ENCODE measurements around the gene COX4I1. TPM values are rescaled to one million over a fixed set of nuclear protein-coding genes. Genes with fewer than 3 reads are reported as not detected.

COX4I1 gene
- total RNA-seq, 1 experiment from 2014 or later: 506 TPM

DNA sequence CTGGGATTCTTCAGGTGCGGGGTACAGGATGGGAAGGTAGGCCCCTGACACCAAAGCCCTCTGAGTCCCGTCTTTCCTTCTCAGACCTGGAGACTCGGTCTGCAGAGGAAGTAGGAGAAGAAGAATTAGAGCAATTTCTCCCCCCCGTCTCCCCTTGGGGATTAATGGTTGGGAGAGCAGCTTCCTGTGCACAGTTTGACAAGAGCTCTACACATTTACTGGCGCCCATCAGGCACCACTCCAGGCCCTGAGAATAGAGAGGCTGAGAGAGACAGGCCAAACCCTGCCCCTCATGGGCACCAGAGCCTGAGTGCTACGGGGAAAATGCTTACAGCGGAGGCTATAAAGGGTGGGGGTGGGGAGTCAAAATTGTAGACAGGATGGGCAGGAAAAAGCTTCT is 45.1 kb upstream of the COX4I1 start:
- Histone ChIP-seq H3K4ac (ENCODE audit: low read depth, low read length) (no peak overlapping the region), H2AFZ (ENCODE audit: low read length) (no peak overlapping the region), H2AK5ac (ENCODE audit: insufficient read length, low read length) (no peak overlapping the region), H3K79me2 (ENCODE audit: insufficient read depth, low read length) (no peaks in the 10 kb centered on the region), H2BK12ac (ENCODE audit: insufficient read length, low read depth, low read length) (no peak overlapping the region), H2BK15ac (ENCODE audit: low read depth, low read length) (no peak overlapping the region), H2BK120ac (ENCODE audit: low read depth, low read length, poor library complexity, severe bottlenecking) (no peak overlapping the region), H3K79me1 (ENCODE audit: insufficient read depth, low read depth, low read length, poor library complexity, severe bottlenecking) (no peaks in the 10 kb centered on the region), H3K18ac (ENCODE audit: insufficient read length, low read depth, low read length) (no peak overlapping the region), H3K4me1 (ENCODE audit: insufficient read depth, low read length) (no peaks in the 10 kb centered on the region; the same call in 1 of the 2 replicates), H4K8ac (replicated peaks; ENCODE audit: insufficient read length, low read depth, low read length) (no peak overlapping the region), H2BK5ac (ENCODE audit: insufficient read length, low read length) (no peak overlapping the region), H3K27ac (ENCODE audit: insufficient read length, low read depth, low read length) (no peak overlapping the region), H3K14ac (ENCODE audit: insufficient read depth, low read length) (0 out of 2 replicates have a peak overlapping the region, but pooled peaks have one; percentile 15), H3K56ac (ENCODE audit: insufficient read length, low read depth, low read length) (no peak overlapping the region), H2BK20ac (ENCODE audit: low read depth, low read length, poor library complexity, severe bottlenecking) (no peak overlapping the region), H3T11ph (ENCODE audit: low read length) (no peak overlapping the region), H4K20me1 (ENCODE audit: control insufficient read depth, insufficient read depth, insufficient read length) (no peaks in the 10 kb centered on the region), H3K4me2 (ENCODE audit: insufficient read depth, insufficient read length, low read length) (no peak overlapping the region), H3K23ac (ENCODE audit: insufficient read length, low read depth, low read length) (no peak overlapping the region), H3K27me3 (ENCODE audit: insufficient read depth, low read length) (no peaks in the 10 kb centered on the region; the same call in 1 of the 2 replicates), H4K5ac (ENCODE audit: insufficient read length, low read depth, low read length) (no peak overlapping the region), H3K23me2 (ENCODE audit: insufficient read length, low read depth, low read length, poor library complexity, severe bottlenecking) (peaks cover 8% of the 10 kb centered on the region), H3K9ac (ENCODE audit: extremely low read depth, insufficient read length, low read length) (no peak overlapping the region), H3K9me3 (ENCODE audit: control insufficient read depth, low read depth, low read length) (no peaks in the 10 kb centered on the region), H4K91ac (ENCODE audit: insufficient read length, low read depth, low read length) (no peak overlapping the region)
- H3K27me3 Mint-ChIP-seq (ENCODE audit: low read depth): peaks cover 37% of the 10 kb centered on the region
- no CpG with 5 or more reads among the region's 7 CpGs for WGBS (ENCODE audit: extremely low coverage, insufficient read length, low lambda C conversion rate)
- no peak overlapping the region for H3K27ac Mint-ChIP-seq
- no peaks in the 10 kb centered on the region for H3K9me3 Mint-ChIP-seq
- no peak overlapping the region for H3K4me3 Mint-ChIP-seq
- TF ChIP-seq, protein P1, sequence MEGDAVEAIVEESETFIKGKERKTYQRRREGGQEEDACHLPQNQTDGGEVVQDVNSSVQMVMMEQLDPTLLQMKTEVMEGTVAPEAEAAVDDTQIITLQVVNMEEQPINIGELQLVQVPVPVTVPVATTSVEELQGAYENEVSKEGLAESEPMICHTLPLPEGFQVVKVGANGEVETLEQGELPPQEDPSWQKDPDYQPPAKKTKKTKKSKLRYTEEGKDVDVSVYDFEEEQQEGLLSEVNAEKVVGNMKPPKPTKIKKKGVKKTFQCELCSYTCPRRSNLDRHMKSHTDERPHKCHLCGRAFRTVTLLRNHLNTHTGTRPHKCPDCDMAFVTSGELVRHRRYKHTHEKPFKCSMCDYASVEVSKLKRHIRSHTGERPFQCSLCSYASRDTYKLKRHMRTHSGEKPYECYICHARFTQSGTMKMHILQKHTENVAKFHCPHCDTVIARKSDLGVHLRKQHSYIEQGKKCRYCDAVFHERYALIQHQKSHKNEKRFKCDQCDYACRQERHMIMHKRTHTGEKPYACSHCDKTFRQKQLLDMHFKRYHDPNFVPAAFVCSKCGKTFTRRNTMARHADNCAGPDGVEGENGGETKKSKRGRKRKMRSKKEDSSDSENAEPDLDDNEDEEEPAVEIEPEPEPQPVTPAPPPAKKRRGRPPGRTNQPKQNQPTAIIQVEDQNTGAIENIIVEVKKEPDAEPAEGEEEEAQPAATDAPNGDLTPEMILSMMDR (conservative IDR thresholded peaks at IDR 0.05): no peak
- H3K36me3 Mint-ChIP-seq (ENCODE audit: insufficient read depth in 1 of 3, low read depth in 3 of 3): no peaks in the 10 kb centered on the region
- DNase-seq: no peak
- peaks cover 32 to 41% of the 10 kb centered on the region in 2 experiments for H3K4me1 Mint-ChIP-seq

All from H9 (cell line).